HepG2 (cell line): Measurements from ENCODE around the gene WDR7. TPM values are rescaled to one million over a fixed set of nuclear protein-coding genes. Genes with fewer than 3 reads are reported as not detected.

Source experiments
- ATAC-seq: fragments of 200-7000 bp; cut with Tn5 transposase; 3 replicates; pipeline ENCODE4 v1.9.1; 2020; ENCODE audit warnings: mild to moderate bottlenecking, moderate library complexity
- BruUV-seq: library from RNA; stranded (reverse); fragments of 400-500 nt; replicated peaks from 2 replicates; lab custom pipeline; 2021; lab: Mats Ljungman, UMichigan
- CTCF ChIA-PET: fragments of 300-600 bp; formaldehyde crosslinking; extraction: SDS; loops from one replicate; lab custom pipeline; 2021; ENCODE audit warnings: low total read pairs, inconsistent platforms, low intra/inter-chr PET ratio; lab: Yijun Ruan, JAX
- POLR2A ChIA-PET: fragments of 350-600 bp; sonication (Branson Sonifier 250); formaldehyde crosslinking; loops from one replicate; lab custom pipeline; 2020; ENCODE audit warnings: antibody characterized with exemption, inconsistent platforms; lab: Yijun Ruan, JAX
- DNase-seq: peaks from one replicate; pipeline ENCODE4 v3.0.0-alpha.2; 2015; ENCODE audit warnings: low spot score
- FAIRE-seq: peaks from 3 replicates; lab custom pipeline; 2011; peaks lifted over from hg19 to GRCh38; lab: Jason Lieb, UNC
- H2AFZ ChIP-seq: one replicate; pipeline ENCODE4 v1.6.1; 2011; ENCODE audit warnings: low read length, inconsistent platforms
- H3K27ac ChIP-seq: fragments of 300-600 bp; 3 replicates; pipeline ENCODE4 v1.8.0; 2011; ENCODE audit warnings: mixed run types, mild to moderate bottlenecking, mixed read lengths, low read length, inconsistent platforms; ENCODE audit not compliant: insufficient read depth; ENCODE audit errors: extremely low read length
- H3K27me3 ChIP-seq, 2 experiments: fragments of 200-600 bp in 1 of 2; 2 replicates in 1 of 2; 3 replicates in 1 of 2; pipeline versions ENCODE4 v1.6.0 to v1.8.0; 2011; ENCODE audit warnings: low read length in 2 of 2, mild to moderate bottlenecking in 2 of 2, moderate library complexity in 2 of 2, inconsistent platforms in 1 of 2; ENCODE audit not compliant: insufficient read depth in 2 of 2, control insufficient read depth in 1 of 2
- H3K36me3 ChIP-seq, 2 experiments: fragments of 200-600 bp in 1 of 2; replicated peaks in 1 of 2; 2 replicates in 1 of 2; 3 replicates in 1 of 2; pipeline versions ENCODE4 v1.5.1 to v1.8.0; 2011; ENCODE audit warnings: low read length in 2 of 2, inconsistent platforms in 1 of 2; ENCODE audit not compliant: insufficient read depth in 2 of 2, control insufficient read depth in 1 of 2
- H3K4me1 ChIP-seq: 2 replicates; pipeline ENCODE4 v1.5.1; 2012; ENCODE audit warnings: low read length, inconsistent platforms; ENCODE audit not compliant: insufficient read depth
- H3K4me2 ChIP-seq: 2 replicates; pipeline ENCODE4 v1.6.0; 2011; ENCODE audit warnings: low read depth, low read length, inconsistent platforms
- H3K4me3 ChIP-seq, 3 experiments: fragments of 200-600 bp in 1 of 3; sonication (generic), shearing (Covaris generic) in 1 of 3; replicated peaks in 1 of 3; 2 replicates each; pipeline ENCODE4 v1.5.1; 2011 to 2016; ENCODE audit warnings: low read length in 3 of 3, inconsistent platforms in 2 of 3, low read depth in 2 of 3, mild to moderate bottlenecking in 2 of 3, control low read depth in 1 of 3, mixed read lengths in 1 of 3; ENCODE audit not compliant: insufficient read depth in 1 of 3
- H3K79me2 ChIP-seq: one replicate; pipeline ENCODE4 v1.6.1; 2011; ENCODE audit warnings: low read length, inconsistent platforms; ENCODE audit not compliant: insufficient read depth
- H3K9ac ChIP-seq: 2 replicates; pipeline ENCODE4 v1.6.0; 2011; ENCODE audit warnings: mild to moderate bottlenecking, low read depth, low read length, inconsistent platforms; ENCODE audit not compliant: insufficient read depth
- H3K9me3 ChIP-seq: 2 replicates; pipeline ENCODE4 v1.5.1; 2012; ENCODE audit warnings: mild to moderate bottlenecking, low read length
- H4K20me1 ChIP-seq: 2 replicates; pipeline ENCODE4 v1.6.0; 2011; ENCODE audit warnings: inconsistent platforms, mild to moderate bottlenecking, low read length, moderate library complexity; ENCODE audit not compliant: insufficient read depth
- ATF7-NPFF ChIP-seq: sonication (generic); formaldehyde crosslinking; IDR thresholded peaks from 2 replicates; pipeline ENCODE4 v1.8.1; 2023; ENCODE audit warnings: mild to moderate bottlenecking, low read depth, missing genetic modification reagents, moderate library complexity
- CCDC6 ChIP-seq: sonication (generic); formaldehyde crosslinking; IDR thresholded peaks from 2 replicates; pipeline ENCODE4 v1.8.1; 2022; ENCODE audit warnings: mild to moderate bottlenecking, missing genetic modification reagents, moderate library complexity
- CSRNP1 ChIP-seq: sonication (generic); formaldehyde crosslinking; IDR thresholded peaks from 2 replicates; pipeline ENCODE4 v1.8.1; 2023; ENCODE audit warnings: mild to moderate bottlenecking, missing genetic modification reagents
- SRSF9 ChIP-seq: fragments of 200-400 bp; formaldehyde crosslinking; IDR thresholded peaks from 2 replicates; pipeline ENCODE4 v1.6.1; 2018; ENCODE audit warnings: borderline replicate concordance, mild to moderate bottlenecking, low read depth, low read length; ENCODE audit not compliant: insufficient read depth, poor library complexity, severe bottlenecking
- ZNF136 ChIP-seq: sonication (generic); formaldehyde crosslinking; IDR thresholded peaks from 2 replicates; pipeline ENCODE4 v1.8.1; 2022; ENCODE audit warnings: low read depth, mild to moderate bottlenecking, moderate library complexity, missing genetic modification reagents
- ZNF367 ChIP-seq: sonication (generic); formaldehyde crosslinking; IDR thresholded peaks from 2 replicates; pipeline ENCODE4 v1.4.0; 2020; ENCODE audit warnings: missing genetic modification reagents, borderline replicate concordance
- ZNF639 ChIP-seq: conservative IDR thresholded peaks from 2 replicates; pipeline ENCODE4 v1.6.1; 2018; ENCODE audit warnings: missing genetic modification reagents
- ZSCAN9 ChIP-seq: IDR thresholded peaks from 2 replicates; pipeline ENCODE4 v1.6.1; 2016; ENCODE audit warnings: borderline replicate concordance
- WGBS: methylation state at CpG from one replicate; pipeline ENCODE4 v1.1.6; 2017; ENCODE audit warnings: low lambda C conversion rate; 5-methylcytosine and 5-hydroxymethylcytosine counted together
- in situ Hi-C: cut with HindIII; loops from 2 replicates; pipeline ENCODE4 v1.10.0; 2017; ENCODE audit warnings: low pct_unique_long_range_greater_than_20kb; ENCODE audit not compliant: extremely low pct_ligation_motif_present
- intact Hi-C: fragments of 100-400 bp; cut with micrococcal nuclease; formaldehyde crosslinking; loops from one replicate; pipeline ENCODE4 v1.10.0; 2022; ENCODE audit not compliant: unreplicated experiment
- polyA plus RNA-seq, 8 experiments: library from polyadenylated mRNA; depleted of rRNA in 3 of 8; stranded (reverse) in 7 of 8; unstranded in 1 of 8; fragments of >200 nt; fragmentation: Illumina TruSeq in 4 of 8; extraction: Trizol in 4 of 8; gene quantifications; 2 replicates each; pipeline versions ENCODE4 v1.2.1 to v1.2.3, GENCODE V29; 2011 to 2016; ENCODE audit warnings: low read depth in 4 of 8, missing spikeins in 1 of 8, mixed read lengths in 1 of 8; ENCODE audit not compliant: insufficient read depth in 1 of 8
- total RNA-seq, 5 experiments: library from RNA; depleted of rRNA; stranded (reverse); fragments of >200 nt; fragmentation: Illumina TruSeq; extraction: Trizol; gene quantifications; 2 replicates each; pipeline ENCODE4 v1.2.3, GENCODE V29; 2016; ENCODE audit warnings: low read depth in 1 of 5

Gene WDR7
- total and polyA plus RNA-seq, 2 of the 13 experiments (the other 11 are each of a cell fraction or from before 2014, with no cell fraction given): 2.0 to 7.8 TPM

- Histone ChIP-seq H3K27me3 (no peaks in the 10 kb centered on the region; a peak in 1 of 5 replicates), H3K4me1 (peaks cover 22% of the 10 kb centered on the region), H3K4me2 (no peak overlapping the region), H3K9ac (no peak overlapping the region), H2AFZ (no peak overlapping the region), H4K20me1 (no peaks in the 10 kb centered on the region), H3K9me3 (no peaks in the 10 kb centered on the region), H3K79me2 (peaks cover 8% of the 10 kb centered on the region), H3K36me3 (no peaks in the 10 kb centered on the region), H3K4me3 (no peak overlapping the region), H3K27ac (no peak overlapping the region)
- no TSS peak for BruUV-seq
- CTCF ChIA-PET: no interaction called here
- in situ Hi-C loops: no loop called here
- TF ChIP-seq CCDC6 (CRISPR knock-in tag) (no peak), ZNF136 (no peak), CSRNP1 (no peak)
- ATAC-seq (no peak), FAIRE-seq (no peak), DNase-seq (no peak)
- intact Hi-C loops: no loop called here
- POLR2A ChIA-PET: no interaction called here
- WGBS: 63% methylated on average over 3 of the region's 3 CpGs
These were observed 2.9 kb upstream of the WDR7 start for GRCh38 chr18:56647951-56648893.

GRCh38 chr18:56649996-56650395, 1.2 kb upstream of the WDR7 start:
- TF ChIP-seq ZSCAN9 (CRISPR knock-in tag): no peak
- TF ChIP-seq ZNF367: no peak
- no peak for TF ChIP-seq SRSF9
- no peak for TF ChIP-seq ZNF639 (CRISPR knock-in tag)
- TF ChIP-seq ATF7-NPFF (CRISPR knock-in tag): no peak
- TF ChIP-seq, all 625 proteins: peak for 0
- no peak for DNase-seq
- in situ Hi-C loops (no loop called here), intact Hi-C loops (no loop called here)
- Histone ChIP-seq H3K9me3 (no peaks in the 10 kb centered on the region), H3K36me3 (no peaks in the 10 kb centered on the region), H3K4me2 (peak overlapping the region; percentile 90), H3K4me1 (peaks cover 22% of the 10 kb centered on the region), H3K27ac (no peak overlapping the region), H3K79me2 (peaks cover 8% of the 10 kb centered on the region), H3K4me3 (no peak overlapping the region), H2AFZ (no peak overlapping the region), H3K9ac (no peak overlapping the region), H3K27me3 (no peaks in the 10 kb centered on the region; a peak in 1 of 5 replicates), H4K20me1 (no peaks in the 10 kb centered on the region)
- no TSS peak for BruUV-seq
- ChIA-PET POLR2A (interaction anchor here (2.0 kb wide), 1 partner anchor 8 kb away, joined by 20 read pairs; no protein-coding TSS in a partner anchor), CTCF (no interaction called here)
- no peak for FAIRE-seq
- WGBS: 100% methylated on average over 1 of the region's 1 CpG
- no peak for ATAC-seq
